ENCODE data around the gene MACC1. TPM values are rescaled to one million over a fixed set of nuclear protein-coding genes. Genes with fewer than 3 reads are reported as not detected.

Gene MACC1
- total and polyA plus RNA-seq, 2 donors (not counting 1 experiment from before 2014, with no cell fraction given): 0.92 to 6.2 TPM

GRCh38 chr7:20214921-20215669, 2.1 kb downstream of the MACC1 start:
- Mint-ChIP-seq H3K4me3 (no peak overlapping the region), H3K4me1 (peaks cover 52% of the 10 kb centered on the region), H3K27me3 (no peaks in the 10 kb centered on the region), H3K9me3 (ENCODE audit: insufficient read depth) (peaks cover 4% of the 10 kb centered on the region), H3K27ac (no peak overlapping the region)
- Histone ChIP-seq H3K79me2 (ENCODE audit: control insufficient read depth, insufficient read depth, low read length) (peaks cover 35% of the 10 kb centered on the region), H3K4me2 (replicated peaks; ENCODE audit: low read depth, low read length, poor library complexity, severe bottlenecking) (no peak overlapping the region), H3K4me1 (ENCODE audit: control insufficient read depth in 2 of 2, insufficient read depth in 2 of 2, low read length in 2 of 2) (peaks cover 32 to 38% of the 10 kb centered on the region in 2 donors), H3K36me3 (replicated peaks in 1 of 2; ENCODE audit: control extremely low read depth in 1 of 2, control insufficient read depth in 1 of 2, extremely low read depth in 1 of 2, insufficient read depth in 2 of 2, low read length in 1 of 2) (no peaks in the 10 kb centered on the region), H3K4me3 (ENCODE audit: control extremely low read depth in 1 of 5, extremely low read depth in 1 of 5, insufficient read depth in 1 of 5, low read depth in 2 of 5, low read length in 4 of 5) (no peak overlapping the region), H3K27me3 (replicated peaks in 1 of 4; ENCODE audit: control extremely low read depth in 1 of 4, control insufficient read depth in 3 of 4, insufficient read depth in 4 of 4, low read length in 3 of 4) (no peaks in the 10 kb centered on the region), H3K9ac (ENCODE audit: low read length) (no peak overlapping the region), H3K27ac (ENCODE audit: low read length in 2 of 2) (no peak overlapping the region), H4K20me1 (ENCODE audit: control insufficient read depth, insufficient read depth, low read length, poor library complexity, severe bottlenecking) (no peaks in the 10 kb centered on the region), H3K9me3 (ENCODE audit: control extremely low read depth in 1 of 3, control insufficient read depth in 2 of 3, insufficient read depth in 1 of 3, low read length in 2 of 3) (peaks cover 0 to 2% (median 0%) of the 10 kb centered on the region in 3 donors), H2AFZ (ENCODE audit: insufficient read depth, low read depth, low read length, poor library complexity, severe bottlenecking) (no peak overlapping the region)
- ChIA-PET POLR2A (no interaction called here), CTCF (interaction anchor here (0.6 to 1.3 kb wide), 3 partner anchors 12 to 57 kb away, joined by 3 to 5 read pairs (median 4); no protein-coding TSS in a partner anchor)
- DNase-seq (no peak), ATAC-seq (ENCODE audit: low read depth) (no peak)
- WGBS (ENCODE audit: insufficient coverage): no CpG with 5 or more reads among the region's 3 CpGs
- no peak for TF ChIP-seq EZH2 (IDR thresholded peaks at IDR 0.05; ENCODE audit: borderline replicate concordance, insufficient read depth, low read depth, low read length, poor library complexity, severe bottlenecking)
- TF ChIP-seq, protein P1, sequence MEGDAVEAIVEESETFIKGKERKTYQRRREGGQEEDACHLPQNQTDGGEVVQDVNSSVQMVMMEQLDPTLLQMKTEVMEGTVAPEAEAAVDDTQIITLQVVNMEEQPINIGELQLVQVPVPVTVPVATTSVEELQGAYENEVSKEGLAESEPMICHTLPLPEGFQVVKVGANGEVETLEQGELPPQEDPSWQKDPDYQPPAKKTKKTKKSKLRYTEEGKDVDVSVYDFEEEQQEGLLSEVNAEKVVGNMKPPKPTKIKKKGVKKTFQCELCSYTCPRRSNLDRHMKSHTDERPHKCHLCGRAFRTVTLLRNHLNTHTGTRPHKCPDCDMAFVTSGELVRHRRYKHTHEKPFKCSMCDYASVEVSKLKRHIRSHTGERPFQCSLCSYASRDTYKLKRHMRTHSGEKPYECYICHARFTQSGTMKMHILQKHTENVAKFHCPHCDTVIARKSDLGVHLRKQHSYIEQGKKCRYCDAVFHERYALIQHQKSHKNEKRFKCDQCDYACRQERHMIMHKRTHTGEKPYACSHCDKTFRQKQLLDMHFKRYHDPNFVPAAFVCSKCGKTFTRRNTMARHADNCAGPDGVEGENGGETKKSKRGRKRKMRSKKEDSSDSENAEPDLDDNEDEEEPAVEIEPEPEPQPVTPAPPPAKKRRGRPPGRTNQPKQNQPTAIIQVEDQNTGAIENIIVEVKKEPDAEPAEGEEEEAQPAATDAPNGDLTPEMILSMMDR (IDR thresholded peaks at IDR 0.05): no peak
- intact Hi-C loops (cut with micrococcal nuclease): loop anchor here (5.0 to 10.0 kb wide), 4 partner anchors 38 to 1212 kb away; partner anchors contain the start of gene SP4

- Mint-ChIP-seq H3K4me3 (no peak overlapping the region), H3K4me1 (peaks cover 42% of the 10 kb centered on the region), H3K27ac (no peak overlapping the region), H3K9me3 (ENCODE audit: insufficient read depth) (peaks cover 7% of the 10 kb centered on the region), H3K27me3 (no peaks in the 10 kb centered on the region)
- intact Hi-C loops (cut with micrococcal nuclease): loop anchor here (5.0 to 10.0 kb wide), 2 partner anchors 37 to 199 kb away; no protein-coding TSS in a partner anchor
- WGBS (ENCODE audit: insufficient coverage): 100% methylated on average over 2 of the region's 2 CpGs
- DNase-seq: no peak
- H3K9me3 ChIP-seq (ENCODE audit: control extremely low read depth in 1 of 3, control insufficient read depth in 2 of 3, insufficient read depth in 1 of 3, low read length in 2 of 3): peaks cover 2 to 6% (median 3%) of the 10 kb centered on the region in 3 donors
- H4K20me1 ChIP-seq (ENCODE audit: control insufficient read depth, insufficient read depth, low read length, poor library complexity, severe bottlenecking): no peaks in the 10 kb centered on the region
- no peak overlapping the region for H3K4me3 ChIP-seq (ENCODE audit: control extremely low read depth in 1 of 5, extremely low read depth in 1 of 5, insufficient read depth in 1 of 5, low read depth in 2 of 5, low read length in 4 of 5)
- H3K4me1 ChIP-seq (ENCODE audit: control insufficient read depth in 2 of 2, insufficient read depth in 2 of 2, low read length in 2 of 2): peaks cover 22 to 28% of the 10 kb centered on the region in 2 donors
- peaks cover 40% of the 10 kb centered on the region for H3K79me2 ChIP-seq (ENCODE audit: control insufficient read depth, insufficient read depth, low read length)
- H2AFZ ChIP-seq (ENCODE audit: insufficient read depth, low read depth, low read length, poor library complexity, severe bottlenecking): no peak overlapping the region
- H3K4me2 ChIP-seq (replicated peaks; ENCODE audit: low read depth, low read length, poor library complexity, severe bottlenecking): no peak overlapping the region
- ChIA-PET CTCF (interaction anchor here (0.8 to 1.3 kb wide), 2 partner anchors 9 to 11 kb away, joined by 3 to 4 read pairs; no protein-coding TSS in a partner anchor), POLR2A (no interaction called here)
- ATAC-seq (ENCODE audit: low read depth): no peak
- H3K27ac ChIP-seq (ENCODE audit: low read length in 2 of 2): no peak overlapping the region
- no peaks in the 10 kb centered on the region for H3K36me3 ChIP-seq (replicated peaks in 1 of 2; ENCODE audit: control extremely low read depth in 1 of 2, control insufficient read depth in 1 of 2, extremely low read depth in 1 of 2, insufficient read depth in 2 of 2, low read length in 1 of 2)
- H3K9ac ChIP-seq (ENCODE audit: low read length): no peak overlapping the region
- H3K27me3 ChIP-seq (replicated peaks in 1 of 4; ENCODE audit: control extremely low read depth in 1 of 4, control insufficient read depth in 3 of 4, insufficient read depth in 4 of 4, low read length in 3 of 4): no peaks in the 10 kb centered on the region
- TF ChIP-seq EZH2 (IDR thresholded peaks at IDR 0.05; ENCODE audit: borderline replicate concordance, insufficient read depth, low read depth, low read length, poor library complexity, severe bottlenecking): no peak
- TF ChIP-seq, protein P1 (IDR thresholded peaks at IDR 0.05): no peak
Observed at GRCh38 chr7:20214132-20214531, 3.1 kb downstream of the MACC1 start.
